DMS53 treated with DMSO at 0.1 percent for 48 hours (cell line): ENCODE data around the gene RMND5B.
"Not testable (repeated sequence)": the region's sequence is repeated elsewhere in the genome, so short reads cannot be mapped to it uniquely, and the experiment has no call there.

Source experiments
- DNase-seq: peaks from one replicate; lab custom pipeline; 2025; ENCODE audit not compliant: unreplicated experiment; lab: John Stamatoyannopoulos, UW

The RMND5B gene

GRCh38 chr5:178113841-178114324, 16.9 kb upstream of the RMND5B start:
- DNase-seq: no peak

GRCh38 chr5:178114325-178115135, 16.3 kb upstream of the RMND5B start:
- peak; percentile 14 for DNase-seq

- DNase-seq: no peak
These were observed 15.5 kb upstream of the RMND5B start for GRCh38 chr5:178115136-178115813.

- no peak for DNase-seq
These were observed 15.0 kb upstream of the RMND5B start for GRCh38 chr5:178115814-178116142.

GRCh38 chr5:178116143-178116885, 14.5 kb upstream of the RMND5B start:
- no peak for DNase-seq

- no peak for DNase-seq
These were observed 12.7 kb upstream of the RMND5B start for GRCh38 chr5:178117923-178118701.

GRCh38 chr5:178119915-178120606, 10.8 kb upstream of the RMND5B start:
- DNase-seq: no peak

- peak; percentile 98 for DNase-seq
These were observed 10.0 kb upstream of the RMND5B start for GRCh38 chr5:178120607-178121357.

- DNase-seq: peak; percentile 55
These were observed 9.2 kb upstream of the RMND5B start for GRCh38 chr5:178121391-178122276.

- DNase-seq: no peak
These were observed 8.5 kb upstream of the RMND5B start for GRCh38 chr5:178122346-178122745.

- no peak for DNase-seq
These were observed 7.5 kb upstream of the RMND5B start for GRCh38 chr5:178123094-178123965.

- no peak for DNase-seq
These were observed 6.6 kb upstream of the RMND5B start for GRCh38 chr5:178123966-178124925.

- no peak for DNase-seq
These were observed 5.4 kb upstream of the RMND5B start for GRCh38 chr5:178125253-178125906.

GRCh38 chr5:178126556-178126955, 4.3 kb upstream of the RMND5B start:
- no peak for DNase-seq

- not testable (repeated sequence) for DNase-seq
These were observed 3.4 kb upstream of the RMND5B start for GRCh38 chr5:178127300-178128009.
